Measurements from ENCODE around the gene CD47. TPM values are rescaled to one million over a fixed set of nuclear protein-coding genes. Genes with fewer than 3 reads are reported as not detected.

The CD47 gene
- total RNA-seq, 6 donors from 2014 or later: 79.6 to 352 (median 229) TPM

DNA sequence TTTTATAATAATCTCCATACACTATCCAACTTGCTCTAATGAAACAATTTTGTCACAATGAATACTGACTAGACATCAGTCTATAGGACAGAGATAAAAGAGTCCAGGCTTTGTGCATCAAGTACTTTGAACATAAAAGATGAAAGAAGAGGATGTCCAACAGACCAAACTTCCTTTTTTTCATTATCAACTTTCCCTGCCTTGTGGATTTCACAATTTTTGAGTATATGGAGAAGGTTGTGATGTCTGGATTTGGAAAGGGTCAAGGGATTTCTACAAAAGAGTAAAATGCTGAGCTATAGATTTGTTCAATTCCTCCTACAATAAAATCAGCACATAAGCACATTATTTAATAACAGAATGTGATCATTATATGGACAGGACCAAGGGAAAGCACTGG lies 25.7 kb downstream of the CD47 start:
- ATAC-seq (ENCODE audit: low FRiP score in 2 of 2) (no peak), DNase-seq (no peak)
- H3K4me1 ChIP-seq: peaks cover 0 to 4% (median 0%) of the 10 kb centered on the region in 4 donors
- H3K27me3 ChIP-seq: no peaks in the 10 kb centered on the region
- no peaks in the 10 kb centered on the region for H3K9me3 ChIP-seq
- H3K4me3 ChIP-seq: no peak overlapping the region
- peaks cover 0 to 20% (median 2%) of the 10 kb centered on the region in 4 donors for H3K36me3 ChIP-seq
- H3K27ac ChIP-seq: no peak overlapping the region
- TF ChIP-seq, protein P1, sequence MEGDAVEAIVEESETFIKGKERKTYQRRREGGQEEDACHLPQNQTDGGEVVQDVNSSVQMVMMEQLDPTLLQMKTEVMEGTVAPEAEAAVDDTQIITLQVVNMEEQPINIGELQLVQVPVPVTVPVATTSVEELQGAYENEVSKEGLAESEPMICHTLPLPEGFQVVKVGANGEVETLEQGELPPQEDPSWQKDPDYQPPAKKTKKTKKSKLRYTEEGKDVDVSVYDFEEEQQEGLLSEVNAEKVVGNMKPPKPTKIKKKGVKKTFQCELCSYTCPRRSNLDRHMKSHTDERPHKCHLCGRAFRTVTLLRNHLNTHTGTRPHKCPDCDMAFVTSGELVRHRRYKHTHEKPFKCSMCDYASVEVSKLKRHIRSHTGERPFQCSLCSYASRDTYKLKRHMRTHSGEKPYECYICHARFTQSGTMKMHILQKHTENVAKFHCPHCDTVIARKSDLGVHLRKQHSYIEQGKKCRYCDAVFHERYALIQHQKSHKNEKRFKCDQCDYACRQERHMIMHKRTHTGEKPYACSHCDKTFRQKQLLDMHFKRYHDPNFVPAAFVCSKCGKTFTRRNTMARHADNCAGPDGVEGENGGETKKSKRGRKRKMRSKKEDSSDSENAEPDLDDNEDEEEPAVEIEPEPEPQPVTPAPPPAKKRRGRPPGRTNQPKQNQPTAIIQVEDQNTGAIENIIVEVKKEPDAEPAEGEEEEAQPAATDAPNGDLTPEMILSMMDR (IDR thresholded peaks at IDR 0.05): no peak
- no peak for TF ChIP-seq EP300 (IDR thresholded peaks at IDR 0.05)
- TF ChIP-seq POLR2AphosphoS5 (IDR thresholded peaks at IDR 0.05): no peak
- no peak for TF ChIP-seq POLR2A (IDR thresholded peaks at IDR 0.05)

DNA sequence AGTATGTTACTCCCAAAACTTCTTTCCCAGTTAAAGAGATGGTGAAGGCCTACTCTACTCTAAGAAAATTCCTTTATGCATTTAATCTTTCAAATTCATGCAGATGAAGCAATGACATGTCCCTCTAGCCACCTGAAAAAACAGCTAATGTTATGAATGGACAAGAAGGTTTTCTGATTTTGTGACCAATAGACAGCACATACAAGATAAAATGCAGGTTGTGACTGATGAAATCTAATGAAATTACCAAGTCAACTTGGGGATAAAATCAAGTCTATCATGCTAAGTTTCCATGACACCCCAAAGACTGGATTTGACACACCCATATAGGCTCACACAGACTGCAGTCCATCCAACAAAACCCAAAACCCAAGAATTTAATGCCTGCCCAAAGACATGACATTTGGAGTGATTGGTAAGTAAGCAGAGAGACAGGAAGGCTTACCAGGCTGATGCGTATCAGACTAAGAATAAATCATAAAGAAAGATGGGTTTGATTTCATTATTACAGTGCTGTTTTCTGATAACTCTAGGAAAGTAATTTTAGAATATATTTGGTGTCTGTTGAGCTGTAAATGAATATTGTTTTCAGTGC lies 26.4 kb downstream of the CD47 start:
- Histone ChIP-seq H3K9me3 (no peaks in the 10 kb centered on the region), H3K27ac (no peak overlapping the region), H3K27me3 (no peaks in the 10 kb centered on the region), H3K4me1 (peaks cover 0 to 4% (median 0%) of the 10 kb centered on the region in 4 donors), H3K4me3 (no peak overlapping the region), H3K36me3 (peaks cover 0 to 27% (median 2%) of the 10 kb centered on the region in 4 donors)
- no peak for TF ChIP-seq EP300 (IDR thresholded peaks at IDR 0.05)
- DNase-seq (no peak), ATAC-seq (ENCODE audit: low FRiP score in 2 of 2) (no peak)
- WGBS, 2 donors: 86 to 94% methylated on average over 1 of the region's 1 CpG

DNA sequence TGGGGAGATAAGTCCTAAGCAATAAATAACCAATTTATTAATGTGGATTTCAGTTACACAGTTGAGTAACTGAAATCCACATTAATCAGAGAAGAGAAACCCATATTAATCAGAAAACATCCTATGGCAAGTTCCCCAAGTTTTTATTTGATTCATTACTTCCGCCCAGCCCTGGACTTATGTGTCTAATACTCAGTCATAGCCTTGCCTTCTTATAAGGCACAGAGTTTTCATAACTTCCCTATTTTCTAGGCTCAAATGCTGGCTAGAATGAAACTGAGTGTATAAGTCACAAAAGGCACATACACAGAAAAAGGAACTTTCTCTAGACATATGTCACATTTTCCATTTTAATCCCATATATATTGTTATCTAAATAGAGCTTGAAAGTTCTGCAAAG lies 28.8 kb downstream of the CD47 start:
- 70 to 74% methylated on average over 1 of the region's 1 CpG for WGBS, 2 donors
- no peak overlapping the region for H3K27ac ChIP-seq
- DNase-seq: no peak
- H3K27me3 ChIP-seq: no peaks in the 10 kb centered on the region
- peak in 1 of 2 donors; percentile 78 for ATAC-seq (ENCODE audit: low FRiP score in 2 of 2)
- peaks cover 0 to 28% (median 8%) of the 10 kb centered on the region in 4 donors for H3K36me3 ChIP-seq
- H3K9me3 ChIP-seq: no peaks in the 10 kb centered on the region
- H3K4me1 ChIP-seq: no peaks in the 10 kb centered on the region
- H3K4me3 ChIP-seq: no peak overlapping the region
- no peak for TF ChIP-seq EP300 (IDR thresholded peaks at IDR 0.05)
- TF ChIP-seq POLR2A (IDR thresholded peaks at IDR 0.05): no peak
- TF ChIP-seq, protein P1 (IDR thresholded peaks at IDR 0.05): no peak
- no peak for TF ChIP-seq POLR2AphosphoS5 (IDR thresholded peaks at IDR 0.05)

DNA sequence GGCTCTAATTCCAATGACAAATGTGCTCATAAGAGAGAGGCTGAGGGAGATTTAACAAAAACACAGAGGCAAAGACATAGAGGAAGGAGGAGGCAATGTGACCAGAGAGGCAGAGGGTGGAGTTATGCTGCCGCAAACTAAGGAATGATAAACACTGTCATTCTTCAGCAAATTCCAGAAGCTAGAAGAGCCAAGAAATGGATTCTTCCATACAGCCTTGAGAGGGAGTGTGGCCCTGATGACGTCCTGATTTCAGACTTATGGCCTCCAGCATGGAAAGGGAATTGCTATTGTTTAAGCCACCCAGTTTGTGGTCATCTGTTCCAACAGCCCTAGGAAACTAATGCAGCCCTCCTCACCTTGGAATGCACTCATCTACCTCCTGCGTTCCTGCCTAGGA lies 30.5 kb downstream of the CD47 start:
- H3K27me3 ChIP-seq: no peaks in the 10 kb centered on the region
- H3K36me3 ChIP-seq: peaks cover 0 to 39% (median 8%) of the 10 kb centered on the region in 4 donors
- H3K27ac ChIP-seq: no peak overlapping the region
- no peaks in the 10 kb centered on the region for H3K4me1 ChIP-seq
- no peaks in the 10 kb centered on the region for H3K9me3 ChIP-seq
- H3K4me3 ChIP-seq: no peak overlapping the region
- no peak for DNase-seq
- WGBS, 2 donors: 78 to 91% methylated on average over 3 of the region's 3 CpGs
- ATAC-seq (ENCODE audit: low FRiP score in 2 of 2): no peak
- TF ChIP-seq POLR2AphosphoS5 (IDR thresholded peaks at IDR 0.05): no peak
- no peak for TF ChIP-seq EP300 (IDR thresholded peaks at IDR 0.05)
- TF ChIP-seq, protein P1 (IDR thresholded peaks at IDR 0.05): no peak
- no peak for TF ChIP-seq POLR2A (IDR thresholded peaks at IDR 0.05)

DNA sequence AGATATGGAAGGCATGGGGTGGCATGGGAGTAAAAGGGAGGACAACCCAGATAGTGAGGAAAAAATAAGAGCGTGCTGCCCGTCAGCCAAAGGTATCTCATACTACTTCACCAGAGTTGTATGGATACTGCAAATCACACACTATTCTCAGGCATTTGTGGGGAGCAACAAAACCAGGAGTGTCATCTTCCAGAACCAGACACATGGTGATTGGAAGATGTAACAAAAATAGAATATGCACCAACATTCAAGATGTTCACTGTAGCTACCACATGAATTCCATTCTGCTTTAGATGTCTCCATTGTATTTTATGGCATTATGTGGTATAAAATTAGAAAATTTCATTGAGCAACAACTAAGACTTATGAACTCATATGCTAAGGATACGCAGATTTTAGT lies 34.9 kb downstream of the CD47 start:
- Histone ChIP-seq H3K36me3 (peaks cover 0 to 58% (median 11%) of the 10 kb centered on the region in 4 donors), H3K4me1 (peaks cover 0 to 13% (median 7%) of the 10 kb centered on the region in 4 donors)

More for the DNA sequence above, 34.9 kb downstream of the CD47 start:
- H3K27ac ChIP-seq: no peak overlapping the region
- no peak overlapping the region for H3K4me3 ChIP-seq
- DNase-seq: no peak
- no peaks in the 10 kb centered on the region for H3K27me3 ChIP-seq
- no peak for ATAC-seq (ENCODE audit: low FRiP score in 2 of 2)
- no peak for TF ChIP-seq POLR2A (IDR thresholded peaks at IDR 0.05)
- no peak for TF ChIP-seq EP300 (IDR thresholded peaks at IDR 0.05)
- TF ChIP-seq POLR2AphosphoS5 (IDR thresholded peaks at IDR 0.05): no peak
- TF ChIP-seq, protein P1 (IDR thresholded peaks at IDR 0.05): no peak
- H3K9me3 ChIP-seq: no peaks in the 10 kb centered on the region
- WGBS, 2 donors: 97% methylated on average over 3 of the region's 3 CpGs
